Tibial nerve (tissue), 4 donors: ENCODE data around the gene KRT16. TPM values are rescaled to one million over a fixed set of nuclear protein-coding genes. Genes with fewer than 3 reads are reported as not detected.

Source experiments
- DNase-seq, 2 donors: peaks; one replicate each; pipeline ENCODE4 v3.0.0-alpha.2; 2019; ENCODE audit warnings: low spot score in 2 of 2
- H3K27ac ChIP-seq, 4 donors: fragments of 200-600 bp; sonication (generic) in 3 of 4; one replicate each; pipeline ENCODE4 v1.5.1; 2017 to 2019; ENCODE audit warnings: mild to moderate bottlenecking in 1 of 4
- H3K27me3 ChIP-seq, 2 donors: fragments of 200-600 bp; sonication (generic) in 1 of 2; one replicate each; pipeline versions ENCODE4 v1.5.1 to v1.6.0; 2017 to 2019
- H3K36me3 ChIP-seq, 3 donors: fragments of 200-600 bp; sonication (generic); one replicate each; pipeline ENCODE4 v1.5.1; 2018 to 2019
- H3K4me1 ChIP-seq, 4 donors: fragments of 200-600 bp; sonication (generic) in 3 of 4; one replicate each; pipeline ENCODE4 v1.5.1; 2017 to 2019
- H3K4me3 ChIP-seq, 4 donors: fragments of 200-600 bp; sonication (generic) in 3 of 4; one replicate each; pipeline ENCODE4 v1.5.1; 2017 to 2019; ENCODE audit warnings: mild to moderate bottlenecking in 1 of 4, moderate library complexity in 1 of 4
- H3K9me3 ChIP-seq, 4 donors: fragments of 200-600 bp; sonication (generic) in 3 of 4; one replicate each; pipeline ENCODE4 v1.5.1; 2017 to 2019
- EP300 ChIP-seq, 2 donors: sonication (generic); formaldehyde crosslinking; IDR thresholded peaks; one replicate each; pipeline ENCODE4 v1.6.1; 2017; ENCODE audit warnings: antibody characterized with exemption in 2 of 2, mild to moderate bottlenecking in 1 of 2
- POLR2A ChIP-seq, 2 donors: fragments of 450-650 bp; IDR thresholded peaks; one replicate each; pipeline ENCODE4 v1.6.1; 2017; ENCODE audit warnings: antibody characterized with exemption in 2 of 2, mild to moderate bottlenecking in 2 of 2, moderate library complexity in 2 of 2
- WGBS, 2 donors: methylation state at CpG; one replicate each; pipeline ENCODE4 v1.1.5; 2018; 5-methylcytosine and 5-hydroxymethylcytosine counted together
- total RNA-seq, 4 donors: library from RNA; depleted of rRNA; stranded (reverse); fragments of >200 nt; gene quantifications; one replicate each; pipeline ENCODE4 v1.1.0, GENCODE V29; 2016
- TF ChIP-seq, protein P1 (sequence below), 5 experiments: fragments of 200-600 bp in 3 of 5; fragments of 450-650 bp in 2 of 5; sonication (generic) in 3 of 5; IDR thresholded peaks; one replicate each; pipeline ENCODE4 v1.5.1; 2016 to 2019; ENCODE audit warnings: antibody characterized with exemption in 5 of 5, mild to moderate bottlenecking in 3 of 5, moderate library complexity in 2 of 5

KRT16 gene
- total RNA-seq, 4 donors from 2014 or later, result 2.4 to 12.6 (median 6.6) TPM; not detected in 1

DNA sequence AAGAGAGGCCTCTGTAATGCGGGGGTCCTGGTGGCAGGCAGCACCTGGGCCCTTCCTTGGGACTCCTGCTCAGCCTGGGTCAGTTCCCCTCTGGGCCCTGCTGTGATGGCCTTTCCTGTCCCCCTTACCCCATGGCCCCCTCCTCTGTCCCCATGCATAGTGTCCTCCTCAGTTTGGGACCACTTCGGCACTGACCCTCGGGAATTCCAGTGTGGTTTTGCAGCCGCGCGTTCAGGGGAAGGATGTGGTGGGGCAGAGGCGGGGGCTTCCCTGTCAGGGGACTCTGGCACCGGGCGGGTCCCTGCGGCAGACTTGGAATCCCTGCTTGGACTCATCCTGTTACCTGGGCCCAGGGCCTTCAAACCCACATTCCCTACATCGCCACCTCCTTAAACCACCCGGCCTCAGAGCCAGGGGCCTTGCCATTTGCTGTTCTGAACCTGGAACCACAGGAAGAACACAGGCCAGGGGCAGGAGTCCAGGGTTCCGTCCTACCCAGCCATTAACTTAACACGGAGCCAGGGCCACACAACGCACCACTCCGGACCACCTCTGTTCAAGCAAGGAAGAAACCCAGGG, 44.7 kb upstream of the KRT16 start:
- H3K36me3 ChIP-seq, result no peaks in the 10 kb centered on the region
- H3K27ac ChIP-seq, result peak overlapping the region in 2 of 4 donors; percentile 79 to 86
- peaks cover 0 to 48% (median 4%) of the 10 kb centered on the region in 4 donors for H3K4me1 ChIP-seq
- WGBS, 2 donors, result 74 to 76% methylated on average over 14 to 16 of the region's 16 CpGs
- H3K27me3 ChIP-seq, result no peaks in the 10 kb centered on the region
- no peak for DNase-seq
- H3K9me3 ChIP-seq, result no peaks in the 10 kb centered on the region
- no peak overlapping the region for H3K4me3 ChIP-seq
- TF ChIP-seq EP300 (IDR thresholded peaks at IDR 0.05), result no peak
- TF ChIP-seq POLR2A (IDR thresholded peaks at IDR 0.05), result no peak
- TF ChIP-seq, protein P1, sequence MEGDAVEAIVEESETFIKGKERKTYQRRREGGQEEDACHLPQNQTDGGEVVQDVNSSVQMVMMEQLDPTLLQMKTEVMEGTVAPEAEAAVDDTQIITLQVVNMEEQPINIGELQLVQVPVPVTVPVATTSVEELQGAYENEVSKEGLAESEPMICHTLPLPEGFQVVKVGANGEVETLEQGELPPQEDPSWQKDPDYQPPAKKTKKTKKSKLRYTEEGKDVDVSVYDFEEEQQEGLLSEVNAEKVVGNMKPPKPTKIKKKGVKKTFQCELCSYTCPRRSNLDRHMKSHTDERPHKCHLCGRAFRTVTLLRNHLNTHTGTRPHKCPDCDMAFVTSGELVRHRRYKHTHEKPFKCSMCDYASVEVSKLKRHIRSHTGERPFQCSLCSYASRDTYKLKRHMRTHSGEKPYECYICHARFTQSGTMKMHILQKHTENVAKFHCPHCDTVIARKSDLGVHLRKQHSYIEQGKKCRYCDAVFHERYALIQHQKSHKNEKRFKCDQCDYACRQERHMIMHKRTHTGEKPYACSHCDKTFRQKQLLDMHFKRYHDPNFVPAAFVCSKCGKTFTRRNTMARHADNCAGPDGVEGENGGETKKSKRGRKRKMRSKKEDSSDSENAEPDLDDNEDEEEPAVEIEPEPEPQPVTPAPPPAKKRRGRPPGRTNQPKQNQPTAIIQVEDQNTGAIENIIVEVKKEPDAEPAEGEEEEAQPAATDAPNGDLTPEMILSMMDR (IDR thresholded peaks at IDR 0.05), result no peak

DNA sequence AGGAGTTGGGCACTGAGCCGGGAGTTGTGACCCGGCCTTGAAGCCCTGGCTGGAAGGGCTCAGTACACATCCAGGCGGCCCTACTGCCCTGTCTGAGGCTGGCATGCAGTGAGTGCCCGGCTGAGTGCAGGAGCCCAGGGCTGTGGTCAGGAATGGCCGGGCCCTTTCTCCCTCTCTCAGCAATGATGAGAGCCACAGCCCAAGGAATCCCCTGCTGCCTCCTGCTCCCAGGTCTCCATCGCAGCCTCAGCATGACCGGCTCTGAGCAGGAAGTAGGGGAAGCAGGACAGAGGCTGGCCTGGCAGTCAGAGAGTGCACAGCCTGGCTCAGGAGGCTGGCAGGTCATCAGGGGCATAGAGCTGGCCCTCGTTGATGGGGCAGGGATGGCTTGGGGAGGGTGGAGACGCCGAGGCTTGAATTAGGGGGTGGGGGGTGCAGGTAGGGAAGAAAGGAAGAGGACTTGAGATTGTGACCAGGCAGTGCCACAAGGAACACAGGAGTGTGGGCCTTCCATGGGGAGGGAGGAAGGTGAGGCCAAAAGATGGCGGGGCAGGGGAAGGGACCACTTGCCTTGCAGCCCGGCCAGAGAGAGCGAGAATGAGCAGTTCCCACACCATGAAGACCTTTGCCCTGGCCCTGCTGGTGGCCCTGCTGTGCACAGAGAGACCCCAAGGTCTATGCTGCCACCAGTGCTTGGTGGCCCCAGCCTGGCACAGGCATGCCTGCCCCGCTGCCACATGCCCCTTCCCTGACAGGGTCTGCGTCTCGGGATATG, 43.9 kb upstream of the KRT16 start:
- TF ChIP-seq EP300 (IDR thresholded peaks at IDR 0.05), result no peak
- no peak for TF ChIP-seq POLR2A (IDR thresholded peaks at IDR 0.05)
- TF ChIP-seq, protein P1 (IDR thresholded peaks at IDR 0.05), result no peak
- H3K4me1 ChIP-seq, result peaks cover 0 to 54% (median 5%) of the 10 kb centered on the region in 4 donors
- peak overlapping the region; percentile 38 to 86 (median 80) for H3K27ac ChIP-seq
- no peak for DNase-seq
- H3K4me3 ChIP-seq, result no peak overlapping the region
- H3K36me3 ChIP-seq, result no peaks in the 10 kb centered on the region
- no peaks in the 10 kb centered on the region for H3K27me3 ChIP-seq
- 84 to 88% methylated on average over 14 to 16 of the region's 16 CpGs for WGBS, 2 donors
- no peaks in the 10 kb centered on the region for H3K9me3 ChIP-seq

DNA sequence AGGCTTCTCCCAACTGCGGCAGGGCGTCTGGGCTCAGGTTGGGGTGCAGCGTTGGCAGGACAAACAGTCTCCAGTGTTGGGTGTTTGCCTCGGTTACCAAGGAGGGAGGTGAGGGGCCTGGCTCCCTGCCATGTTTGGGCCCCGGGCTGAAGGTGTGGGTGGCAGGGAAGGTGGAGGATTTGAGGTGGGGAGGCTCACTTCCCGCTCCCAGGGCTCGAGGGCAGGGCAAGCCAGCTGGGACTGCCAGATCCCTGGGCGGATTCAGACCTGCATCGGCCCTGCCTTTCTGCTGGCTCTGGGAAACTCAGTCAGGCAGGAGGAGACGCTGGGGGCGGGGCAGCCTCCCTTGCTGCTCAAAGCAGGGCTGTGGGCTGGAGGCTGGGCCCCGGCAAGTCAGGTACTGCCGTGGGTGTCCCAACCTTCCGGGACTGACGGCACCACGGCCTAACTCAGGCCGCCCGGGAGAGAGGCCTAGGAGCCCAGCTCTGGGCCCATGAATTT, 43.1 kb upstream of the KRT16 start:
- whole genome bisulfite sequencing, 2 donors, result 43 to 46% methylated on average over 12 to 18 of the region's 18 CpGs
- H3K27ac ChIP-seq, result peak overlapping the region; percentile 38 to 86 (median 80)
- H3K36me3 ChIP-seq, result no peaks in the 10 kb centered on the region
- H3K27me3 ChIP-seq, result no peaks in the 10 kb centered on the region
- H3K4me1 ChIP-seq, result peaks cover 0 to 62% (median 11%) of the 10 kb centered on the region in 4 donors
- TF ChIP-seq, protein P1 (IDR thresholded peaks at IDR 0.05), result no peak
- TF ChIP-seq POLR2A (IDR thresholded peaks at IDR 0.05) (no peak), EP300 (IDR thresholded peaks at IDR 0.05) (peak in 1 of 2 donors; percentile 30)
- DNase-seq, result peak in 1 of 2 donors; percentile 29
- no peak overlapping the region for H3K4me3 ChIP-seq
- no peaks in the 10 kb centered on the region for H3K9me3 ChIP-seq

DNA sequence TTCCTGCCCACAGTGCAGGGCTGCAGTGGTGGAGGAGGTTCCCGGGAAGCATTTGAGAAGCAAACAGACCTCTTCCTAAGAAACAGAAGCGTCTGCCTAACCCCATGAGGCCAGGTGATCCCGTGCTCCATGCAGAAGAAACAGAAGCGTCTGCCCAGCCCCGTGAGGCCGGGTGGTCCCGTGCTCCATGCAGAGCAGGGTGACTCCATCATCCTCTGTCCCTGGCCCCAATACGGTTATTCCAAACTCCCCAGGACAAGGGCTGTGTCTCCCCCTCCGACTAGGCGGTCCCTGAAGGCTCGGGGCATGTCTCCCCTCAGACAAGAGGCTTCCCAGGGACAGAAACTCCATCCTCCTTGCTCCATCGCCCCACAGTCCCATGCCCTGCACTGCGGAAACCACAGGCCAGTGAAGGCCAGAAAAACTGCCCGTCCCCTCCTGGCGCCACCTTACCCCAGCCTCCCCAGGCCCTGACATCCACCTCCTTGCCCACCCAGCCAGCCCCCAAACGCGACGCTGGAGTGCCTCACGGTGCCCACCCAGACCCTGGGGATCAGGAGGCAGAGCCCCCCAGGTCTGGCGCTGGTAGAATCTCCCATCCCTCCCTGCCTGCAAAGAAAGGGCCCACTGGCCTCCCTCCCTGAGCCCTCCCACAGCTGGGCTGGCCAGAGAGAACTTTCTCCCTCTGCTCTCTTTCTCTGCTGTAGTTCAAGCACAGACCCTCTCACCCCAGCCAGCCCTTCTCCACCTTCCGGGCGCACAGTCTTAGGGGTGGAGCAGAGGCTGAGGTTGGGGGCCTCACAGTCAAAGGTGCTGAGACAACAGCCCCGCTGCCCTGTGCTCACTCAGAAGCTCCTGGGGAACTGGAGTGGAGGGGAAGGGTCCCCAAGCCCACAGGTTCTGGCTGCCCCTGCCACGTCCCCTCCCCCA, 42.4 kb upstream of the KRT16 start:
- no peak for DNase-seq
- H3K27ac ChIP-seq, result peak overlapping the region; percentile 38 to 86 (median 80)
- H3K27me3 ChIP-seq, result no peaks in the 10 kb centered on the region
- H3K4me1 ChIP-seq, result peaks cover 0 to 62% (median 11%) of the 10 kb centered on the region in 4 donors
- H3K9me3 ChIP-seq, result no peaks in the 10 kb centered on the region
- WGBS, 2 donors, result 72 to 78% methylated on average over 23 to 24 of the region's 24 CpGs
- H3K36me3 ChIP-seq, result no peaks in the 10 kb centered on the region
- TF ChIP-seq, protein P1 (IDR thresholded peaks at IDR 0.05), result no peak
- TF ChIP-seq EP300 (IDR thresholded peaks at IDR 0.05) (no peak), POLR2A (IDR thresholded peaks at IDR 0.05) (no peak)
- H3K4me3 ChIP-seq, result no peak overlapping the region
